Effector memory CD8-positive, alpha-beta T cell (primary cell): ENCODE measurements around the gene OPRM1.

ENCODE experiments used
- ATAC-seq: fragments of 150-1000 bp; cut with Tn5 transposase; replicated peaks from 2 replicates; pipeline ENCODE4 v1.10.0; 2021; ENCODE audit warnings: mild to moderate bottlenecking, moderate library complexity
- DNase-seq, 3 experiments: peaks; one replicate each; pipeline ENCODE4 v3.0.0; 2021
- H3K27ac Mint-ChIP-seq, 2 donors: one replicate each; pipeline ENCODE4 v1.8.0; 2022; ENCODE audit warnings: mild to moderate bottlenecking in 2 of 2, mixed read lengths in 2 of 2, moderate library complexity in 2 of 2
- H3K27me3 Mint-ChIP-seq, 2 donors: one replicate each; pipeline ENCODE4 v1.8.0; 2022; ENCODE audit warnings: mixed read lengths in 2 of 2
- H3K36me3 Mint-ChIP-seq: one replicate; pipeline ENCODE4 v1.8.0; 2022; ENCODE audit warnings: mild to moderate bottlenecking, moderate library complexity, mixed read lengths; ENCODE audit not compliant: insufficient read depth
- H3K4me1 Mint-ChIP-seq, 2 donors: one replicate each; pipeline ENCODE4 v1.8.0; 2022; ENCODE audit warnings: low read depth in 2 of 2, mixed read lengths in 2 of 2
- H3K4me3 Mint-ChIP-seq, 2 donors: one replicate each; pipeline ENCODE4 v1.8.0; 2022; ENCODE audit warnings: mild to moderate bottlenecking in 2 of 2, mixed read lengths in 2 of 2, moderate library complexity in 2 of 2
- H3K9me3 Mint-ChIP-seq, 2 donors: one replicate each; pipeline ENCODE4 v1.8.0; 2022; ENCODE audit warnings: mixed read lengths in 2 of 2

OPRM1 gene

DNA sequence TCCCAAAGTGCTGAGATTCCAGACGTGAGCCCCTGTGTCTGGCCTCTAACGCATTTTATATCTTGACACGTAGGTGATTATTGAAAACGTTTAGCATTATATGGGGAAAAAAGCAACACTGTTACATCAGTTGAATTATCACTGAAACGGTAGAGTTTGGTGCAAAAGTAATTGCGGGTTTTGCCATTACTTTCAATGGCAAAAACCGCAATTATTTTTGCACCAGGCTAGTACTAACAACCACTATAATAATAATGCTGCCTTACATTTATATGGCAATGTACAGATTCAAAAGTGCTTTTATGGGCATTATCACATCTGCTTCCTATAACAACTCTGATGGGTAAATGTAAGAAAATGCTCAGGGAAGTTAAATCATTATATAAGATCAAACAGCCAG lies 57.3 kb downstream of the OPRM1 start:
- Mint-ChIP-seq H3K9me3 (no peaks in the 10 kb centered on the region), H3K4me1 (no peaks in the 10 kb centered on the region), H3K4me3 (no peak overlapping the region), H3K27me3 (peaks cover 20 to 21% of the 10 kb centered on the region in 2 donors), H3K27ac (no peak overlapping the region), H3K36me3 (no peaks in the 10 kb centered on the region)
- DNase-seq (no peak), ATAC-seq (no peak)

DNA sequence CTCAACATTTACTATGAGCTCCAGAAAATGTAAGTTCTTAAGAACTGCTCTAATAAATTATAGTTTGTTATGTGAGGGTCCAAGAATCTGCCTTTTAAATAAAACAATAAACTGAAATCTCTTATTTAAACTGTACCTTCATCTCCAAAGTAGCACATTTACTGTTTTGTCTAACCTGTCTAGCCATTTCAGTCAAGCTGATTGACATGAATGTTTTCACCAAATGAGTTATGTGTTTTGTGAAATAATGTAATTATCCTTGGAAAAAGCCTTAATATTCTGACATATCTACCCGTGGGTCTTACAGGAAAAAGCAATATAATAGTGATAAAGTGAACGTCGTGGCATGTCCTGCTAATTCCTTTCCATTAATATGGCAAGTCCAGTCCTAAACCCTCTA lies 57.8 kb downstream of the OPRM1 start:
- no peak overlapping the region for H3K4me3 Mint-ChIP-seq
- H3K27me3 Mint-ChIP-seq, result peaks cover 22 to 25% of the 10 kb centered on the region in 2 donors
- no peaks in the 10 kb centered on the region for H3K36me3 Mint-ChIP-seq

DNA sequence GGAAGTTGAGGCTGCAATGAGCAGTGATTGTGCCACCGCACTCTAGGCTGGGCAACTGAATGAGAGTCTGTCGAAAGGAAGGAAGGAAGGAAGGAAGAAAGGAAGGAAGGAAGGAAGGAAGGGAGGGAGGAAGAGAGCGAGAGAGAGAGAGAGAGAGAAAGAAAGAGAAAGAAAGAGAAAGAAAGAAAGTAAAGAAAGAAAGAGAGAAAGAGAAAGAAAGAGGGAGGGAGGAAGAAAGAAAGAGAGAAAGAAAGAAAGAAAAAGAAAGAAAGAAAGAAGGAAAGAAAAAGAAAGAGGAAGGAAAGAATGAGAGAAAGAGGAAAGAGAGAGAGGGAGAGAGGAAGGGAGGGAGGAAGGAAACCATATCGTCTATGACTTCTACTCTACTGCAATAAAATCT lies 60.2 kb downstream of the OPRM1 start:
- Mint-ChIP-seq H3K36me3 (no peaks in the 10 kb centered on the region), H3K9me3 (no peaks in the 10 kb centered on the region), H3K4me1 (no peaks in the 10 kb centered on the region), H3K27me3 (peaks cover 34% of the 10 kb centered on the region in 2 donors), H3K27ac (no peak overlapping the region), H3K4me3 (no peak overlapping the region)
- ATAC-seq (no peak), DNase-seq (no peak)

More for the DNA sequence above, 57.8 kb downstream of the OPRM1 start:
- H3K27ac Mint-ChIP-seq, result no peak overlapping the region
- no peak for ATAC-seq
- no peak for DNase-seq
- H3K4me1 Mint-ChIP-seq, result no peaks in the 10 kb centered on the region
- no peaks in the 10 kb centered on the region for H3K9me3 Mint-ChIP-seq

DNA sequence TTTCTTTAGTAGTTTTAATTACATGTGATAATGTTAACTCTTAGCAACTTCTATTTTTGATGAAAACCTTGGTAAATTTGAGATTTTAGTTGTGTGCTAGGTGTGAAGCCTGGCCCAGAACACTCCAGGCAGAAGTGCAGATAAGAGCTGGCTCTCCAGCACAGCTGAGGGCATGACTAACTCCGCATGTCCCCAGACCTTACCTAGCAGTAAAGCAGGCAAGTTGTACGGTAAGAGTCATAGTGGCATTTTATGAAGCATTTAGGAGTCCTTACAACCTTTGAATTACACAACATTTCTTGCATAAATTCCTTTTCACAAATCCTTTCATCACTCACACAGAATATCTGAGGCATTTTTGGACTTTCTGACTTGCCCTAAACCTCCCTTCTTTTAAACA lies 67.2 kb downstream of the OPRM1 start:
- Mint-ChIP-seq H3K27me3 (peaks cover 29 to 48% of the 10 kb centered on the region in 2 donors), H3K27ac (no peak overlapping the region), H3K4me3 (no peak overlapping the region), H3K4me1 (no peaks in the 10 kb centered on the region), H3K9me3 (no peaks in the 10 kb centered on the region), H3K36me3 (no peaks in the 10 kb centered on the region)
- ATAC-seq, result no peak
- no peak for DNase-seq

DNA sequence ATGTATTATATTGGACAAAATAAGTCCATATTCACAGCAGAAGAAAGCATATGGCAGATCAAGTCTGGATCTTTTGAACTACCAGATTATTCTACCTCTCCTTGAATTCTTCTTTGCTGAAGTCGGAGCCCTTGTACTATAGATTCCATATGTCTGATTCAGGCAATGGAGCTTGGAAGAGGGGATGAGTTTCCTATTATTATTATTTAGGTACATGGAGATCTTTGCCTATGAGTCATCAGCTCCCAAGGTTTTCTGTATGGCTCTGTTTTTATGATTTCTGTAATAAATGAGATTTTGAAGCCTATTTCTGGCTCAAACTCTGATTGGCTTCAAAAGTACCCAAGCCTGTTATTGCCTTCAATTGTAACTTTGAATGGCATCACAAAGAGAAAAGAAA lies 72.0 kb downstream of the OPRM1 start:
- peaks cover 33 to 60% of the 10 kb centered on the region in 2 donors for H3K27me3 Mint-ChIP-seq
- H3K27ac Mint-ChIP-seq, result no peak overlapping the region
- no peak for ATAC-seq
- H3K9me3 Mint-ChIP-seq, result no peaks in the 10 kb centered on the region
- H3K4me3 Mint-ChIP-seq, result no peak overlapping the region
- H3K36me3 Mint-ChIP-seq, result no peaks in the 10 kb centered on the region
- no peak for DNase-seq
- H3K4me1 Mint-ChIP-seq, result no peaks in the 10 kb centered on the region

DNA sequence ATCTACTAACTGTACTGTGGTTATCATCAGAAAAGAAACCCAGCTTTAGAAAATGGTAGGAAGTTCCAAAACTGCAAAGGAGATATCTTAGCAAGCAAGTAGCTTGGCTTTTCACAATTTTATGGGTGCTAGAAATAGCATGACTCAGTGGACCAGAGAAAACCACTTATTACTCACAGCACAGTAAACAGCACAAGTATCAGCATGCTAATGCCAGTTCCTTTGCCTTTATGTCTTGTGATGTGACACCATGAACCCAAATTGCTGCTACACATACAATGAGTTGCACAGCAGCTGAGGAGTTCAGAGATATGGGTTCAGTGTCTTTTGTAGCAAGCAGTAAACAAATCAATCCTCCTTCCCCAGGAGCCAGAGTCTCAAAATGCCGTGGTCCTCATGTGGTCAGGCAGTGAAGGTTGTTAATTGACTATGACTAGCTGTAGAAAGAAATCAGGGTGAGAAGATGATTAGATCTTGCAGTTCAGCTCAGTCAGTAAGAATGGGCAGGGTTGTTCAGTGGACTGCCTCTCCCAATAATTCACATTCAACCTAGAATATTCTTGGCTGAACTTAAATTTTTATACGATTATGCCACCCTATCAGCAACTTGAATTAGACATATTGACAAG lies 73.3 kb downstream of the OPRM1 start:
- peaks cover 41 to 57% of the 10 kb centered on the region in 2 donors for H3K27me3 Mint-ChIP-seq

DNA sequence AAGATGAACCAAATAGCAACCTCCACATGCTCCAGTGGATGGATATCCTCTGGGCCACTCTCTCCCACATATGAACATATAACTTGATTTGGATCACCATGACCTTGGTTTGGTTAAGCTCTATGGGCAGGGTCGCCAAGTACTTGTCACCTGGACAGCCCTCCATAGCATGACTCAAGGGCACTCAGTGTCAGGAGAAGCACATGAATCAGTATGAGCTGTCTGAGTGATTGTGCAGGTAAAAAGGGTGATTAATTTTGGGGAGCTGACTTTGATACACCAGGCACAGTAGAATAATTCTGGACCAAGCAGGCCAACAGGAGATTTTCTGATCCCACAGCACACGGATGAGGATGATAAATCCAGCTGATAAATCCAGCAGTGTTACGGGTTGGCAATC lies 74.4 kb downstream of the OPRM1 start:
- H3K4me1 Mint-ChIP-seq, result no peaks in the 10 kb centered on the region
- H3K4me3 Mint-ChIP-seq, result no peak overlapping the region
- H3K36me3 Mint-ChIP-seq, result no peaks in the 10 kb centered on the region
- ATAC-seq, result no peak
- no peak for DNase-seq
- peaks cover 36 to 57% of the 10 kb centered on the region in 2 donors for H3K27me3 Mint-ChIP-seq
- no peak overlapping the region for H3K27ac Mint-ChIP-seq
- H3K9me3 Mint-ChIP-seq, result no peaks in the 10 kb centered on the region

More for the DNA sequence above, 73.3 kb downstream of the OPRM1 start:
- H3K27ac Mint-ChIP-seq, result no peak overlapping the region
- no peak for DNase-seq
- H3K36me3 Mint-ChIP-seq, result no peaks in the 10 kb centered on the region
- ATAC-seq, result no peak
- H3K9me3 Mint-ChIP-seq, result no peaks in the 10 kb centered on the region
- H3K4me1 Mint-ChIP-seq, result no peaks in the 10 kb centered on the region
- H3K4me3 Mint-ChIP-seq, result no peak overlapping the region

DNA sequence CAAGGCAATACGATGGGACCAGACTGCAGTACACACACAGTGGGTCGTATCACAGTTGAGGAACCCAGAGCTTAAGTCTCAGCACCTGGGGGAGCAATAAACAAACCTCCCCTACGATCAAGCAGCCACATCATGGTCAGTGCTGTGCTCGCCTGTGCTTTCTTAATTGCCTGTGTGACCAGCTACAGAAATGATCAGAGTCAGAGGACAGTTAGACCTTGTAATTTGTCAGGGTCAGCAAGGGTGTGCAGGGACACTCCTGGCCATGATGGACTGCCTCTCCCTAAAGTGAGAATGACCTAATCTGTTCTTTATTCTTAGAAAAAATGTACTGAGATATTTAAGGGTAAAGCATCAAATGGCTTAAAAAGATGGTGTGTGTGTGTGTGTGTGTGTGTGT lies 78.4 kb downstream of the OPRM1 start:
- ATAC-seq (no peak), DNase-seq (no peak)
- H3K4me3 Mint-ChIP-seq, result no peak overlapping the region
- no peaks in the 10 kb centered on the region for H3K9me3 Mint-ChIP-seq
- no peak overlapping the region for H3K27ac Mint-ChIP-seq
- peaks cover 44 to 64% of the 10 kb centered on the region in 2 donors for H3K27me3 Mint-ChIP-seq
- no peaks in the 10 kb centered on the region for H3K4me1 Mint-ChIP-seq
- no peaks in the 10 kb centered on the region for H3K36me3 Mint-ChIP-seq

DNA sequence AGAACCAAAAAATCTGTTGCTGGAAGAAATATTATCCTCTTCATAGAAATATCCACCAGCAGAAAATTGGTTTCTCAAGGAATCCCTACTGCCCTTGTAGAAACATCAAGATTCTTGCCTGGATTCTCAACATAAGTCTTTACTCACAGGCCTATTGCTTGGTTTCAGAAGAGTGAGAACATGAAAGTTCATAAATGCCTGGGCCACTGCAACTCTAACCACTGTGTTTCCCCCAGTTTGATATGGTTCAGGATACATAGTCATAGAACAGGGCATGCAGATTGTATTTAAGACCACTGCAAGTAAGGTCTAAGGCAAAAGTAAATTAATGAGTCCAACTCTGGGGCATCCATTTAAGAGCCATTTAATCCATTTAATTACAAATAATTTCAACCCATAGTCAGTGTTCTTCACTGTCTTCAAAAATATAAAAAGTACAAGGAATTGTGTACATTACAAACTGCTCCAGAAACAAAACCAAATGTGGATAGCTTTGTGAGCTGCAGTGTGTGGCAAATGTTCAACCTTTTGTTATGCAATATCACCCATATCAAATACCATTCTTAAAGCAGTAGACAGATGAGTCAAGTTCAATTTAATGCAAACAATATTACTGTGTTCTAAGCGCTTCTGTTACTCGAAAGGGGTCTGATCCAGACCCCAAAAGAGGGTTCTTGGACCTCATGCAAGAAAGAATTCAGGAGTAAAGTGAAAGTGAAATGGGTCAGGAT lies 83.3 kb downstream of the OPRM1 start:
- Mint-ChIP-seq H3K36me3 (no peaks in the 10 kb centered on the region), H3K27me3 (peaks cover 35 to 38% of the 10 kb centered on the region in 2 donors), H3K4me1 (peaks cover 0 to 2% of the 10 kb centered on the region in 2 donors), H3K27ac (no peak overlapping the region), H3K9me3 (no peaks in the 10 kb centered on the region), H3K4me3 (no peak overlapping the region)
- no peak for ATAC-seq
- DNase-seq, result no peak

DNA sequence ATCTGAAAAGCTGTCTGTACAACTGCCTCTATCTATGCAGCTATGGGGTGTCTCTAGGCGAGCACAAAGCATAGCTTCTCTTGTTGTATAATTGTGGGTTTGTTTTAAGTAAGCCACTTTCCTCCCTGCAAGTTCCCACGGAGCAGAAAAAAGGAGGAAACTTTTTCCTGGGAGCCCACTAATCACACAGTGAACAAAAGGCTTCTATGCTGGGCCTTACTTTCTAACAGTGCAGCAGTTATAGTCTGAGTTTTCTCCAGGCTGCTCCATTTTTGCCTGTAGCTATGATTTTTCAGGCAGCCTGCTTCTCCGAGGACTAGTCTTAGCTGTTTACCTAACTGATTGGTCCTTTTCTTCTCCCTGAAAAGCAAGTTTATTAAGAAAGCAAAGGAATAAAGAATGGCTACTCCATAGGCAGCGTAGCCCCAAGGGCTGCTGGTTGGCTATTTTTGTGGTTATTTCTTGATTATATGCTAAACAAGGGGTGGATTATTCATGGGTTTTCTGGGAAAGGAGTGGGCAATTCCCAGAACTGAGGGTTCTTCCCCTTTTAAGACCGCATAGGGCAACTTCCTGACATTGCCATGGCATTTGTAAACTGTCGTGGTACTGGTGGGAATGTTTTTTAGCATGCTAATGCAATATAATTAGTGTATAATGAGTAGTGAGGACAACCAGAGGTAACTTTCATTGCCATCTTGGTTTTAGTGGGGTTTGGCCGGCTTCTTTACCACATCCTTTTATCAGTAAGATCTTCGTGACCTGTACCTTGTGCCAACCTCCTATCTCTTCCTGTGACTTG lies 84.3 kb downstream of the OPRM1 start:
- Mint-ChIP-seq H3K27ac (no peak overlapping the region), H3K9me3 (no peaks in the 10 kb centered on the region), H3K4me3 (no peak overlapping the region), H3K36me3 (no peaks in the 10 kb centered on the region), H3K4me1 (peaks cover 0 to 2% of the 10 kb centered on the region in 2 donors), H3K27me3 (peaks cover 28 to 38% of the 10 kb centered on the region in 2 donors)
- no peak for DNase-seq
- no peak for ATAC-seq

DNA sequence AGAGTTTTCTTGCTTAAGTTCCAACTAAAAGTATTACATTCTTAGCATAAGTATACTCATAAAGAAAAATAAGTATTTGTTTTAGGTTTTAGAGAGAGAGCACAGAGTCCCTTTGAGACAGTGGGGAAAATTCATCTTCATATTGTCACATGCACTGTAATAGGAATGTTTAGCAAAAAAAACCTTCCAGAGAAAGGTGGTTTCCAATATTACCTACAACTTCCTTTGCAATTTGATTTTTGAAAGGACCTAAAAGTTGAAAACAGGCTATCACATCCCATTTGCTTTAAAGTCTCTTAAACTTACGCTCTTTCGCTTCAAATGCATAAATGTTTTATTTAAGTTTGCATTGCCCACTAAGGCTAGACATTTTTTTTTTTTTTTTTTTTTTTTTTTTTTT lies 86.4 kb downstream of the OPRM1 start:
- Mint-ChIP-seq H3K27ac (no peak overlapping the region), H3K36me3 (no peaks in the 10 kb centered on the region), H3K4me3 (no peak overlapping the region), H3K27me3 (peaks cover 21 to 27% of the 10 kb centered on the region in 2 donors), H3K4me1 (peaks cover 0 to 2% of the 10 kb centered on the region in 2 donors), H3K9me3 (no peaks in the 10 kb centered on the region)
- DNase-seq, result no peak
- ATAC-seq, result no peak

DNA sequence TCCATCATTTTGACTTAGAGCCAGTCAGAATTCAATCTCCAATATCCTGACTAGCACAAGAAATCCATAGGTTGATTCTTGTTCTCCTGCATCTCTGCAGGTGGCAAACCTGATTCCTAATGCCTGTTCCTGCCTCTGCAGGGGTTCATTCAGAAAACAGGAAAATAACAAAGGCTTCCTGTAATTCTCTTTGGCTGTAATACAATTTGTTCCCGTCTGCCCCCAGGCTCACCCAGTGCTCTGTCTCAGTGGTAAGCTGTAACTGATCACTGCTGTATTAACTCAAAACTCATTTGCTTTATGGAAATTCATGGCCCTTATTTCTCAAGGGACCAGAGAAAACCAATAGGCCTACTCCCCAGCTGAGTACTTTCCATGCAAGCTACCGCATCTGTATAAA lies 88.6 kb downstream of the OPRM1 start:
- Mint-ChIP-seq H3K27me3 (peaks cover 20 to 27% of the 10 kb centered on the region in 2 donors), H3K9me3 (no peaks in the 10 kb centered on the region), H3K4me1 (peaks cover 0 to 2% of the 10 kb centered on the region in 2 donors), H3K4me3 (no peak overlapping the region), H3K27ac (no peak overlapping the region), H3K36me3 (no peaks in the 10 kb centered on the region)
- DNase-seq, result no peak
- ATAC-seq, result no peak

DNA sequence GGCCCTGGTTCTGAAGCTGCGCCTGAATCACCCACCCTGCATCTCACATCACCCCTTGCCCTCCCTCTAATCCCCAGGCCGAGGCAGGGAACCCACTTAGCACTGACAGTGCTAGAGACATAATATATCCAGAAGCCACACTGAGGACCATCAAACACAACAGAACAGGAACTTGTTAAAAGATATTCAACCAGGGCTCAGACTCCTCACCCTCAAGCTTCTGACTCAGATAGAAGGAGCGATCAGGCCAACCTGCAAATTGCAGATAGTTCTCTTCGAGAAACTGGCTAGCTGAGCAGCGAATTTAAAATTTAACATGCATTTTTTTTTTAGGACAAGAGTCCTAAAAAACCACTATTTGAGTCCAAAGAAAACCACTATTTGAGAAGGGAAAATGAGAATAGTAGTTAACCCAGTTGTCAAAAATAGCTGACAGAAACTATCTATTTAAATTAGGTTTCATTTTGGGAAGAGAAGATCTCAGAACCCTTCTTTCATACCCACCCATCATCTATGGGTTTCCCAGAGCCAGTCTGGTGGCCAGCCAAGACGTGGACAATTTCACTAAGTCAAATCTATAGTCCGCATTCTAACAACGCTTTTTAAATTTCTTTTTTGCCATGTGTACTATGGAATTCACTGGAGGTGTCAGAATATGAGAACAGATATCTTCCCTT lies 95.6 kb downstream of the OPRM1 start:
- no peaks in the 10 kb centered on the region for H3K9me3 Mint-ChIP-seq

More for the DNA sequence above, 95.6 kb downstream of the OPRM1 start:
- no peak overlapping the region for H3K27ac Mint-ChIP-seq
- no peak for DNase-seq
- no peak overlapping the region for H3K4me3 Mint-ChIP-seq
- H3K36me3 Mint-ChIP-seq, result no peaks in the 10 kb centered on the region
- no peak for ATAC-seq
- no peaks in the 10 kb centered on the region for H3K4me1 Mint-ChIP-seq
- peaks cover 25 to 34% of the 10 kb centered on the region in 2 donors for H3K27me3 Mint-ChIP-seq
